Peyer's patch (tissue), 4 donors: Measurements from ENCODE around the gene PCED1B.

Experiments
- POLR2A ChIP-seq, 2 donors: fragments of 450-650 bp; IDR thresholded peaks; one replicate each; pipeline ENCODE4 v1.5.1; 2017; ENCODE audit warnings: antibody characterized with exemption in 2 of 2, mild to moderate bottlenecking in 2 of 2, moderate library complexity in 2 of 2
- TF ChIP-seq, protein P1 (sequence below), 6 experiments: fragments of 450-650 bp in 4 of 6; fragments of 200-600 bp in 2 of 6; sonication (generic) in 1 of 6; IDR thresholded peaks; one replicate each; pipeline ENCODE4 v1.5.1; 2017 to 2019; ENCODE audit warnings: antibody characterized with exemption in 6 of 6, mild to moderate bottlenecking in 3 of 6, moderate library complexity in 1 of 6

DNA sequence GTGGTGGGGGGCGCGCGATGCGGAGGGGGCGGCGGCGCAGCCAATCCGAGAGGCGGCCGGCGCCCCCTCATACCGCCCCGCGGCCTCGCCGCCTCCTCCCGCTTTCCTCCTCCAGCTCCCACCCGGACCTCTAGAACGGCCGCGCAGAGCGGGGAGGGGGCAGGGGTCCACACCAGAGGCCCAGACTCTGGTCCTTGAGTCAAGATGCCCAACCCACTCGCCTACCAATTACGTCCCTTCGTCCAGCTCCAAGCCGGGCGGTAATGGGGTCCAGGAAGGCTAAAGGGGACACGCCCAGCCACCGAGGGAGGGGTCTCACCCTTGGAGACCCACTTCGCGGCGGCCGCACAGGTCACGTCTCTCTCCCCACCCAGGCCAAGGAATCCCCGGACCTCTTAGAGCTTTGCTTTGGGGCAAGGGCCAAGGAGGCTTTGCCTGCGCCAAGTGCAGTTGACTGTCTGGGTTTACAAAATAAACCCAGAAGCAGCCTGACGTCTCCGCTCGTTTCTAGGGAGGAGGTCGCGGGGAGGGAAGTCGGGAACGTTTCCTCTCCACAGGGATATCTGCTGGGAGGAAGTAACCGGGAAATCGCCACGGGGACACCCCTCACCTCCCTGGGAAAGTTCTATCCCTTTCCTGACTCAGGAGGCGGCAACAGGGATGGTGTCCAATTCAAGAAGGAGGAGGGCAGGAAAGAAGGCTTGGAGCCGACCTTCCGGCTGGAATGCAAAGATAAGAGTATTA, 732 bp downstream of the PCED1B start:
- TF ChIP-seq POLR2A (IDR thresholded peaks at IDR 0.05), result no peak
- TF ChIP-seq, protein P1, sequence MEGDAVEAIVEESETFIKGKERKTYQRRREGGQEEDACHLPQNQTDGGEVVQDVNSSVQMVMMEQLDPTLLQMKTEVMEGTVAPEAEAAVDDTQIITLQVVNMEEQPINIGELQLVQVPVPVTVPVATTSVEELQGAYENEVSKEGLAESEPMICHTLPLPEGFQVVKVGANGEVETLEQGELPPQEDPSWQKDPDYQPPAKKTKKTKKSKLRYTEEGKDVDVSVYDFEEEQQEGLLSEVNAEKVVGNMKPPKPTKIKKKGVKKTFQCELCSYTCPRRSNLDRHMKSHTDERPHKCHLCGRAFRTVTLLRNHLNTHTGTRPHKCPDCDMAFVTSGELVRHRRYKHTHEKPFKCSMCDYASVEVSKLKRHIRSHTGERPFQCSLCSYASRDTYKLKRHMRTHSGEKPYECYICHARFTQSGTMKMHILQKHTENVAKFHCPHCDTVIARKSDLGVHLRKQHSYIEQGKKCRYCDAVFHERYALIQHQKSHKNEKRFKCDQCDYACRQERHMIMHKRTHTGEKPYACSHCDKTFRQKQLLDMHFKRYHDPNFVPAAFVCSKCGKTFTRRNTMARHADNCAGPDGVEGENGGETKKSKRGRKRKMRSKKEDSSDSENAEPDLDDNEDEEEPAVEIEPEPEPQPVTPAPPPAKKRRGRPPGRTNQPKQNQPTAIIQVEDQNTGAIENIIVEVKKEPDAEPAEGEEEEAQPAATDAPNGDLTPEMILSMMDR (IDR thresholded peaks at IDR 0.05), result no peak
